Panc1 (cell line): ENCODE data around the gene ERC2.

Experiments
- CTCF ChIP-seq: fragments of 450-650 bp; IDR thresholded peaks from 2 replicates; pipeline ENCODE4 v1.5.1; 2017; ENCODE audit warnings: mild to moderate bottlenecking
- POLR2AphosphoS5 ChIP-seq: IDR thresholded peaks from 2 replicates; pipeline ENCODE4 v1.6.1; 2012; ENCODE audit warnings: mild to moderate bottlenecking, low read depth, low read length, moderate library complexity
- REST ChIP-seq, 2 experiments: IDR thresholded peaks; 2 replicates each; pipeline ENCODE4 v1.6.1; 2011 to 2012; ENCODE audit warnings: low read depth in 2 of 2, control low read depth in 1 of 2, low read length in 1 of 2, mild to moderate bottlenecking in 1 of 2, moderate library complexity in 1 of 2; ENCODE audit not compliant: insufficient read depth in 1 of 2
- SIN3A ChIP-seq: IDR thresholded peaks from 2 replicates; pipeline ENCODE4 v1.6.1; 2012; ENCODE audit warnings: low read depth, mild to moderate bottlenecking, low read length, moderate library complexity, borderline replicate concordance; ENCODE audit not compliant: insufficient read depth
- TCF7L2 ChIP-seq: IDR thresholded peaks from 2 replicates; pipeline ENCODE4 v1.6.1; 2011; ENCODE audit warnings: mild to moderate bottlenecking, low read depth, low read length, inconsistent platforms

- TF ChIP-seq POLR2AphosphoS5 (no peak), TCF7L2 (no peak), CTCF (no peak), SIN3A (no peak), REST (IDR thresholded peaks at IDR 0.05; ENCODE audit: insufficient read depth in 1 of 2, low read depth in 2 of 2, low read length in 1 of 2) (no peak)
These were observed 97.1 kb downstream of the ERC2 start for GRCh38 chr3:56370991-56371775.
